NCI-H2081 (cell line): ENCODE measurements around the gene HYAL1.
"Not testable (repeated sequence)": the region's sequence is repeated elsewhere in the genome, so short reads cannot be mapped to it uniquely, and the experiment has no call there.

Source experiments
- DNase-seq, 2 experiments: peaks; one replicate each; lab custom pipeline; 2025; lab: John Stamatoyannopoulos, UW

The HYAL1 gene

DNA sequence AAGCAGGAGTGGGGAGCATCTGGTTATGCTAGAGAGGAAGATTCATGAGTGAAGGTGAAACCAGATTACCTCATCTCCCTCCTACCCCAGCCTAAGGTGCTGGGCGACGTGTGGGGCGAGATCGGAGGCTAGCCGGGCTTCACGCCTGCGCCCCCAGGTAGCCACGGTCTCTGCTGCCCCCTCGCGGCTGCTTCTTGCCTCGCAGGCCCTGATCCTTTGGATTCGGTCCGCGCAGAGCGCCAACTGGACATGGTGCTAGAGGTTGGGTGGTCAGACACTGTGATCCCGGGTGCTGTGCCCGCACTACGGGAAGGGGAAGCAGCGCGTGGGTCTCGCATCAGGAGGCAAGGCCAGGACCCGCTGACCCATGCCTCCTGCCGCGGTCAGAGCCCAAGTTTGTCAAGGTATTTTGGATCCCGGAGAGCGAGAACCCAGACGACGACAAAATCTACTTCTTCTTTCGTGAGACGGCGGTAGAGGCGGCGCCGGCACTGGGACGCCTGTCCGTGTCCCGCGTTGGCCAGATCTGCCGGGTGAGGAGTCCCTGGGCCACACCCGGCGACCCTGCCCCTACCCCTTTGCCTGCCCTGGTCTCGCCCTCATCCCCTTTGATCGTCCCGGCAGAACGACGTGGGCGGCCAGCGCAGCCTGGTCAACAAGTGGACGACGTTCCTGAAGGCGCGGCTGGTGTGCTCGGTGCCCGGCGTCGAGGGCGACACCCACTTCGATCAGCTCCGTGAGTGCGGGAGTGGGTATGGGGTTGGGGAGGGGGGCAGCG lies 30.3 kb downstream of the HYAL1 start:
- peak; percentile 56 to 73 for DNase-seq

DNA sequence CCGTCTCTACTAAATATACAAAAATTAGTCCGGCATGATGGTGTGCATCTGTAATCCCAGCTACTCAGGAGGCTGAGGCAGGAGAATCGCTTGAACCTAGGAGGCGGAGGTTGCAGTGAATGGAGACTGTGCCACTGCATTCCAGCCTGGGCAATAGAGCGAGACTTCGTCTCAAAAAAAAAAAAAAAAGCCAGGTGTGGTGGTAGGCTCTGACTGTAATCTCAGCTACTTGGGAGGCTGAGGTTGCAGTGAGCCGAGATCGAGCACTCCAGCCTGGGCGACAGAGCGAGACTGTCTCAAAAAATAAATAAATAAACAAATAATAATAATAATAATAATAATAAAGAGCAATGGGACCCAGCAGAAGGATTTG lies 30.9 kb downstream of the HYAL1 start:
- DNase-seq: not testable (repeated sequence)

DNA sequence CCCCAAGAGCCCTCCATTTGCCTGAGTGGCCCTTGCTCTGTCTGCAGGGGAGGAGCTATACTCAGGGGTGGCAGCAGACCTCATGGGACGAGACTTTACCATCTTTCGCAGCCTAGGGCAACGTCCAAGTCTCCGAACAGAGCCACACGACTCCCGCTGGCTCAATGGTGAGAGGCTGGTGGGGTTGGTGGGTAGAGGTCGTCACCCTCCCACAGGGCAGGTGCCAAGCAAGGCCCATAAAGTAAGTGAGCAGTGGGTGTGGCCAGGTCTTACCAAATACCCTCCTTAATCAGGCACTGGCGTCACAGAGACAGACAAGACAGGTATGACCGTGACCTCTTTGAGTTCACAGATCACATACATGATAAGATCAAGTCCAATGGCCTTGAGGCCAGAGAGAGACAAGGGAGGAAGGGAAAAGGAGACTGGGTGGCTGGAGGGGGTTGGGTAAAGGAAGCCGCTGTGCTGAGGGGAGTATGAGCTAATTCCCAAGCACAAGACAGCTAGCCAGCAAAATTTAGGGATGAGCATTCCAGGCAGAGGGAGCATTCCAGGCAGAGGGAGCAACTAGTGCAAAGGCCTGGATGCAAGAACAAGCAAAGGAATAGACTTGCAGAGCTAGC lies 31.9 kb downstream of the HYAL1 start:
- DNase-seq: no peak

DNA sequence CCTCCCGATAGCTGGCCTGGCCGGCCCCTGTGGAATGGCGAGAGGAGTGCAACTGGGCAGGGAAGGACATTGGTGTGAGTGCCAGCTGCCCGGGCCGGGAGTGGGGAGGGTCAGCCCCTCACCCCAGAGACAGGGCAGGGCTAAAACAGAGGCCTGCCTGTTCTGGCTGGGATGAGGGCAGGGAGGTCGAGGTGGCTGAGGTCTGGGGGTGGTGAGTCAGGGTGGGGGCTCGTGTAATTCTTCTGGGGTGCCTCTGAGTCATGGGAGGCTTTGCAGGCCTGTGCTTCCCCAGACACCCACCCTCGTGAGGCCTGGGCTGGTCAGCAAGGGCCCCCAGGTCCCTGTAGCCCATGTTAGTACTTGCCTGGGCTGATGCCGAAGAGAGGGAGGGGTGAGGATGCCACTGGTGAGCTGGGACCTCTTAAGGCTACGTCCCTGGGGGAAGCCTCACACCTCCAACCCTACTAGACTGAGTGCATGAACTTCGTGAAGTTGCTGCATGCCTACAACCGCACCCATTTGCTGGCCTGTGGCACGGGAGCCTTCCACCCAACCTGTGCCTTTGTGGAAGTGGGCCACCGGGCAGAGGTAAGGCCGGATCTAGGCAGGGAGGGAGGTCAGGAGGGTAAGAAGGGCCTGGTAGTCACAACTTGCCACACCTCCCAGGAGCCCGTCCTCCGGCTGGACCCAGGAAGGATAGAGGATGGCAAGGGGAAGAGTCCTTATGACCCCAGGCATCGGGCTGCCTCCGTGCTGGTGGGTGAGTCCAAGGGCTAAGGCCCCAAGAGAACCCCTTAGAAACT lies 32.8 kb downstream of the HYAL1 start:
- no peak for DNase-seq

DNA sequence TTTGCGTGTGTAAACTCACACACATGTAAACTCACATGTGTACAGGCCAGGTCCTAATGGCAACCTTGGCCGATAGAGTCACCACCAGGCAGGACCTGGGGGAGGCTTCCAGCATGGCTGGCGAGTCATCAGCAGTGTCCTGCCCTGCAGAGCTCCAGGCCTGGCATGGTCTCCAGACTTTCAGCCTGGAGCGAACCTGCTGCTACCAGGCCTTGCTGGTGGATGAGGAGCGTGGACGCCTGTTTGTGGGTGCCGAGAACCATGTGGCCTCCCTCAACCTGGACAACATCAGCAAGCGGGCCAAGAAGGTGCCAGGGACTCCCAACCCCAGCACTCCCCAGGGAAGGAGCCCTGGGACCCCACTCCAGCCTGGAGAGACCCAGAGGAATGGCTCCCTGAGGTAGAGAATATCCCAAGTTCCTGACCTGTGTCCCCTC lies 33.4 kb downstream of the HYAL1 start:
- DNase-seq: no peak

DNA sequence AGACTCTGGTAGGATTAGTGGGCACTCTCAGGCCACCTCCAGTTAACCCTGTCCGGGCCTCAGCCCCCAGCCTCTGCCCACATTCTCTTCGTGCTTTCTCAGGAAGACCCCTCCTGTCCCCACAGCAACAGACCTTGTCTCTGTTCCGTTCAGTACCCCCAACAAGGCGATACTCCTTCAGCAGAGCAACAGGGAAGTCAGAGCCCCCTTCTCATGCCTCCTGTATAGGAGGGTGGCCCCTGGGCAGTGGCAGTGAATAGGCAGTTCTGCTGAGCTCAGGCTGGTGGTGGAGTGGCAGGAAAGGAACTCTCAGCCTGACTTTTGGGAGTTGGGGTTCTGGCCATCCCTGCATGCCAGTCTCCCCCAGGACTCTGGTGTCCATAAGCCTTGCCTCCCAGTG lies 33.9 kb downstream of the HYAL1 start:
- DNase-seq: no peak

DNA sequence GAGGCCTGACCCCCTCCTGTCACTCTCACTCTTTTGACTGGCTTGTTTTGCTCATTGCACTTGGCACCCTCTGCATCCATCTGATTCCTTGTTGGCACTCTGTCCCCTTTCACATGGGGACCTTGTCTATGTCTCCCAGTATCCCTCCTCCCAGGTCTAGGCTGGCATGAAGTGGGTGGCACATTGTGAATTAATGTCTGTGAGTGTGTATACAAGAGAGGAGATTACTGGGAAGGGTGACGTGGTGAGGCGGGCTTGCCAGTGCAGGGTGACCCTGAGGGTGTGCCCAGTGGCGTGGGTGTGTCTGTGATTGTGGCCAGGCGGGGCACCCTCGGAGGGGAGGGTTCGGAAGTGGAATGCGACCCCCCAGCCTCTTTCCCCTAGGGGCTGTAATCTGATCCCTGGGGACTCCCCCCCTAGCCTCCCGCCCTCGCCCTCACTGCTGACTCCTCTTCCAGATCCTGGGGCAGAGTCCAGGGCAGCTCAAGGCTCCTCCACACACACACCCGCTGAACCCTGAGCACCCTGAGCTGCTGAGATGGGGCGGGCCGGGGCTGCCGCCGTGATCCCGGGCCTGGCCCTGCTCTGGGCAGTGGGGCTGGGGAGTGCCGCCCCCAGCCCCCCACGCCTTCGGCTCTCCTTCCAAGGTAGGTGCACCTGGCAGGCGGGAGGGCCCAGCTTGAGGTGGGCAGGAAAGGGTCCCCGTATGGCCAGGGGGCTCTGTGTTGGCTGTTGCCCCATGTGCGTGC lies 34.5 kb downstream of the HYAL1 start, which contains the start of gene SEMA3B:
TSS of gene SEMA3B (plus strand) at position 445 of the 749 bp plus-strand sequence. CDS start at position 539, 94 bp downstream.
- no peak for DNase-seq

DNA sequence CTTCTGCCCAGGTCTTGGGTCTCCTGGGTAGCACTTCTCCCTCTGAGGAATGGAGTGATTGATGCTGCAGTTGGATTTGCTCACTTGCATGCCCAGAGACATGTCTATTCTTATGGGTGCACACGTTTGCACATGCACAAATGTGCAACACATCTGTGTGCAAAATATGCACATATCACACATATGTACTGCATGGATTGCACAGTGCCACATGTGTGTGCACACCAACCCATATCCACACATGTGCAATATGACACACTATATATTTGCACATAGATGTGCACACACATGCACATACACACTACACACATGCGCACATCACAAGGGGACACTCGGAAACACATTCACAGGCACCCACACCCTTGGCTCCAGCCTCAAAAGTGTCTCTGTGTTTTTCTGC lies 35.1 kb downstream of the HYAL1 start:
- no peak for DNase-seq

DNA sequence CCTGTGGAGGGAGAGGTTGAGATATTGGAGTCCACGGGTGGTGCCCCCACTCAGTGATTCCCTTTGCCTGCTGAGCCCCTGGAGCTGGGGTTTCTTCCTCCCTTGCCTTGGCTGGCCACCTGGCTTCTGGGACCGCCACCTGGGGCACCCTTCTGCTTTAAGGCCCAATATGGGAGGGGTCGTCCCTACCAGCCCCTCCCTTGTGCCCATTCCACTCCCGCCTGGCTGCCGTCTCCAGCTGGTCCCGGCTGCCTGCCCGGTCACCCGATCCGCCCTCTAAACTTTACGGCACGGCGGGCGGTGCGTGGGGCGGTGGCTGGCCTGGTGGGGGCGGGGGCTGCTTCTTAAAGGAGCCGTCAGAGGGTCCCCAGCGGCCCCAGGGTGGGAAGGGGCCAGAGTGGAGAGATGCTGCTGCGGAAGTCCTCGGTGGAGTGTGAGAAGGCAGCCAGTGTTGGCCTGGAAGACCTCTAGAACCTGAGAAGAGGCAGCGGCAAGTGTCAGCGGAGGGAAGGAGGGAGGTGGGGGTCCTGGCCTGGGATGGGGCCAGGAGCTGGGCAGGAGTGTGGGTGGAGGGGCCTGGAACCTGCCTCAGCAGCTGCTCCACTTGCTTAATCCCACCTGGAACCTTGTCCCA lies 36.0 kb downstream of the HYAL1 start:
- no peak for DNase-seq

DNA sequence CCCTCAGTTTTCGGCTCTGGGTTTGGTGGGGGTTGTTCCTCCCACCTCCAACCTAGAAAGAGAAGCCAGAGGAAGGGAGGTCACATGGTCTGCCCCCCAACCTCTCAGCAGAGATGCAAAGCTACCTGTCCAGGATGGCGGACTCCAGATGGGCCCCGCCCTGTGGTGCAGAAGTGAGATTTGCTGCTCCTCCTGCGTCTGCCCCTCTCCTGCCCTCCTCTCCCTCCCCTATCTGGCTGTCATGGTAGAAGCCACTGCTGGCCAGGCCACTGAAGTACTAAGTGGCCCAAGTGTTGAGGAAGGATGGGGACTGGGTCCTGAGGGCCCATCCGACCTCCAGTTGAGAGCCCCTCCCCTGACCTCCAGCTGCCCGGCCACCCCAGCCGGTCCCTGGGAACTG lies 36.5 kb downstream of the HYAL1 start:
- no peak for DNase-seq

DNA sequence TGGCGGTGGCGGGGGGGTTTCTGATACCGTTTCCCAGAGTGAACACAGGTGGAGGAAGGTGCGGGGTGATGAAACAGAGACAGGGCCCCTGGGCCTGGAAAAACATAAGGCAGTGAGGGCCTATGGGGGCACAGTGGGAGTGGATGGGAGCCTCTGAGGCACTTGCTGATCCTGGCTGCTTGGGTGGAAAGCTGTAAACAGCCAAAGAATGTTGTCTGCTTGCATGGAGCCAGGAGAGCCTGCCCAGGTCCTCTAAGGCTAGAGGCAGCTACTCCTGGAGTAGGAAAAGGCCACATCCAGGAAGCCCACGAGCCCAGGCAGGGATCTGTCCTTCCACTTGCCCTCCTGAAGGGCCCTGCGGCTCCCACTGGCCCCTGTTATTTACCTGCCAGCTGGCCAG lies 37.4 kb downstream of the HYAL1 start:
- DNase-seq: no peak

DNA sequence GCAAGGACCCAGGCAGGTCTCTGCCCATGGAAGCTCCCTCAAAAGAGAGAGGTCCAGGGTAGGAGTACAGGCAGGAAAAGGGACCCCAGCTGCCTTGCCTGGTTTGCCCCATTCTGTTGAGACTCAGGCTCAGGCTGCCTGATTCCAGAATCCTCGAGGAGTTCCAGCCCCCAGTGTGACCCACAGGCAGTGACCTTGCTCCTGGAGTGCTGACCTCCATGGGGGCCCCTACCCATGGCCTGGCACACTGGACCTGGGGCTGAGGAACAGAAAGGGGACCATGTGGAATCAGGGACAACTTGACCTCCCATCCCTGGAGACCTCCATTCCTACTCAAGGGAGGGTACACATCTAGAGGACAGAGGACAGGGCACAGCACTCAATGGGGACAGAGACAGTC lies 37.8 kb downstream of the HYAL1 start:
- DNase-seq: no peak

DNA sequence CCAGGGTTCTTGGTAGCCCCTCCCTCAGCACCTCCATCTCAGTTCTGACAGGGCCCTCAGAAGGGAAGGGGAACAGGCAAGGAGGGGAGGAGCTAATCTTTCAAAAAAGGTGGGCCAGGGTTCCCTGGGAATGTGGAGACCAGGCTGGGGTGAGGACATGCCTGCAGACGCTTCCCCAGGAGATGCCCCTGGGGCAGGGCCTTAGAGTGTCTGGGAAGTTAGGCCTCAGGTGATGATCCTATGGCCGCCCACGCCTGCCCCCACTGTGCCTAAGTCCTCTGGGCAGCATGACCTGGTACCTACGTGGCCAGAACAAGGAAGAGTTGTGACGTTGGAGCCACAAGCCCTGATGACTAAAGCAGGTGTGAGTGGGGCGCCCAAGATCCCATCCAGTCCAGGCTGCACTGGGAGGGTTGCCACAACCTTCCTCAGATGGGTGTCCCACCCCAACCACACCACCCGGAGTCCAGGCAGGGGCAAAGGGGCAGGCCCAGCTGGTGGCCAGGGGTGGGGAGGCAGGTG lies 38.3 kb downstream of the HYAL1 start:
- no peak for DNase-seq

DNA sequence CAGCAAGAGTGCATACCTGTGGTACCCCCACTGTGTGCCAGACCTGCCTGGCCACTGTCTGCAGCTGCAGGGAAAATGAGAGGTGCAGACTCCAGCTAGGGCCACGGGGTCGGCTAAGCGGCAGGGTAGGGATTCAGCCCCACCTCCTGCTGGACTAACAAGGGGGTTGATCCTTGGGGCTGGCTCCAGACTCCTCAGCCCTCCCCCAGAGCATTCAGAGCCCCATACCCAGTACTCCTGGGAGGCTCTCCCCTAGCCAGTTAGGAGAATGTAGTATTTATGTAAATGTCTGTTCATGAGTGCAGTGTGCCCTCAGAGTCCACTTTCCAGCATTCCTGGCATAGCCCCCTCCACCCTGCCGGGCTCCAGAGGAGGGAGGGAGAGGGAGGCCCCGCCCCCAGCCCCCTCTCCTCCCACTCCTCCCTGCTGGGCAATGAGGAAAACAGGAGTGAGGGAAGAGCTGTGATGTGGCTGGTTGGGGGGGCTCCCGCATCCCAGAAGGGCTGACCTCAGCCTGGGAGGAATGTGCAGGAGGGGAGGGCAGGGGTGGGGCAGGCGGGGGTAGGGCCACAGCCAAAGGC lies 38.9 kb downstream of the HYAL1 start:
- no peak for DNase-seq

DNA sequence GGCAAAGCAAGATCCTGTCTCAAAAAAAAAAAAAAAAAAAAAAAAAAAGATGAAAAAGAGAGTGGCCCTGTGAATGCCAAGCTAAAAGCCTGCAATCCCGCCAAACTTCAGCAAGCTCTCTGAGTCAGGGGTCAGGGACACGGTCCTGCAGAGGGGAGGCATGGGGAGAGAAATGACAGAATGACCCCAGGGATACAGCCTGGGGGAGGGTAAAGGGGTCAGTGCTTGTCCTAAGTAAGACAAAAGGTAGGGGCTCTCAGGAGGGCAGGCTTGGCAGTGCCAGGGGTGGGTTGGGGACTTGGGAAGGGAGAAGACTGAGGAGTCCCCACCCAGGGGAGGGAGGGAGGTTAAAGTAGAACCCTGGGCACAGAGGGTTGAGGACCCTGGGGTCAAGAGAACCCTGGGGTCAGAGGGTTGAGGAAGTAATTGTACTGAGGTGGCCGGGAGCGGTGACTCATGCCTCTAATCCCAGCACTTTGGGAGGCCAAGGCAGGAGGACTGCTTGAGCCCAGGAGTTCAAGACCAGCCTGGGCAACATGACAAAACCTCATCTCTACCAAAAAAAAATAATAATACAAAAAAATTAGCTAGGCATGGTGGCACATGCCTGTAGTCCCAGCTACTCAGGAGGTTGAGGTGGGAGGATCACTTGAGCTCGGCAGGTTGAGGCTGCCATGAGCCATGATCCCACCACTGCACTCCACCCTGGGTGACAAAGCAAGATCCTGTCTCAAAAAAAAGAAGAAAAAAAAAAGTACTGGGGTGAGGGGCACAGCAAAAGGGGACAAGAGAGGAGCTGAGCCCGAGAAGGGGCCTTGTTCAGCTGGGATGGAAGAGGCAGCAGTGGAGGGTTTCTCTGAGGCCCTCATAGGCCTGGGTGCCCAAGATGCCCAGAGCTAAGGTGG lies 39.6 kb downstream of the HYAL1 start:
- DNase-seq: no peak

DNA sequence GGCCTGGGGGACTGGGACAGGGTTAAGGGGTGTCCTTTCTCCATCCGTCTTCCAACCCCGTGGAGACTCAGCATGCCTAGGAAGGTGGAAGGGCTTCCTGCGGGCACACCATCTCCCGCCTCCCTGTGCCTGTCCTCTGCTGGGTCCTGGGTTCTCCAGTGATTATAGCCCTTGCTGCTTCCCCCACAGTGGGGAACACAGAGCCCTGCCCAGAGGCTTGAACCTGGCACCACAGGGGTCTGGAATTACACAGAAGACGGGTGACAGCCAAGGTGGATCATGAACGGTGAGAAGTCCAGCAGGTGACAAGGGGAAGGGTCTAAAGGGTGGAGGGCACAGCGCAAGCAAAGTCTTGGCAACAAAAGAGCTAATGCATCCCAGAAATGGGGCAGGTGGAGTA lies 40.6 kb downstream of the HYAL1 start:
- no peak for DNase-seq

DNA sequence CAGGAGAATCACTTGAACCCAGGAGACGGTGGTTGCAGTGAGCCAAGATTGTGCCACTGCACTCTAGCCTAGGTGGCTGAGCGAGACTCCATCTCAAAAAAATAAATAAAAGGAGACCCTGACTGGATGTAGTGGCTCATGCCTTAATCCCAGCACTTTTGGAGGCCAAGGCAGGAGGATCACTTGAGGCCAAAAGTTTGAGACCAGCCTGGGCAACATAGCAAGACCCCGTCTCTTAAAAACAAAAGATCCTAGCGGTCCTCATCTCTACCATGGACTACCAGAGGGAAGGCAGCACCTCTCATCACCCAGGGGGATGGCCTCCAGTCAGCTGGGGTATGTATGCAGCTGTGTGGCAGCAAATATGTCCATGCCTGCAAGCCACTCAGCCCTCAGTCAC lies 41.2 kb downstream of the HYAL1 start:
- DNase-seq: not testable (repeated sequence)

DNA sequence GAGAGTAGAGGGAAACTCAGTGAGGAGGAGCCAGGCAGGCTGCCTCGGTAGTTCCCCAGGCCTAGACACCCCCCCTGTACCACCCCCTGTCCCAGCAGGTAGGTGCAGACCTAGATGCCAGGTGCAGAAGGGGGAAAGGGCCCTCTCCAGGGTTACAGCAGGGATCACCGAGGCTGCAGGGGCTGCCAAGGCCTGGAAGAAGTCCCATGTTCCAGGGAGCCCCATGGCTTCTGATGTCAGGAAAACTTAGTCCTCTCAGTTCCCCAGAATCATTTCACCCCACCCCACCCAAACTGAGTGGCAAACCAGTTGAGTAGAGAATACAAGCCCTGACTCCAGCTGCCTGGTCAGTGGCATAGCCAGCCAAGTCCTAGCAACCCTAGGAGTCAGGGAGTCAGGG lies 41.9 kb downstream of the HYAL1 start:
- no peak for DNase-seq

DNA sequence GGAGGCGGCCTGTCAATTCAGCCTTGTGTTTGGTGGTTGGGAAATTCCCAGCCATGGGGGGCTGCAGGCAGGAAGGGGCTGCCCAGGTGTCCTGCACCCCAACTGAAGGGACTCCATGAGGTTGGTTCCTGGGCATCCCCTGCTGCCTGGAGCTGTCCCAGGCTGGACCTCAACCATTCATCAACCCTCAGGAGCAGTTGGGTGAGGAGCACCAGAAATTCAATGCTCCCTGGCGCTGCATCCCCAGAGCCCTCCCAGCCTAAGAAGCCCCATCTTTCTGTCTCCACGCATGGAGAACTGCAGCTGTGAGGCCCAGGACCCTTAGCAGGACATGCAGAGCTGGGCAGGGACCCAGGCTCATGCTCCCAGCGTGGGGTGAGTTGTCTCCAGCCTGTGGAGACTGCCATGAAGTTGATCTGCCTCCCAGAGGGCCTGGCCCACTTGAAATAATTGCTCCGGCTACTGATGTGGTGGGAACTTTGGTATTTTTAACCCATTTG lies 42.4 kb downstream of the HYAL1 start:
- no peak for DNase-seq
